HepG2 (cell line): Measurements from ENCODE around the gene DNM3. TPM values are rescaled to one million over a fixed set of nuclear protein-coding genes. Genes with fewer than 3 reads are reported as not detected.

ENCODE experiments used
- ATAC-seq: fragments of 200-7000 bp; cut with Tn5 transposase; 3 replicates; pipeline ENCODE4 v1.9.1; 2020; ENCODE audit warnings: mild to moderate bottlenecking, moderate library complexity
- BruUV-seq: library from RNA; stranded (reverse); fragments of 400-500 nt; replicated peaks from 2 replicates; lab custom pipeline; 2021; lab: Mats Ljungman, UMichigan
- CTCF ChIA-PET: fragments of 300-600 bp; formaldehyde crosslinking; extraction: SDS; loops from one replicate; lab custom pipeline; 2021; ENCODE audit warnings: low total read pairs, inconsistent platforms, low intra/inter-chr PET ratio; lab: Yijun Ruan, JAX
- POLR2A ChIA-PET: fragments of 350-600 bp; sonication (Branson Sonifier 250); formaldehyde crosslinking; loops from one replicate; lab custom pipeline; 2020; ENCODE audit warnings: antibody characterized with exemption, inconsistent platforms; lab: Yijun Ruan, JAX
- DNase-seq: peaks from one replicate; pipeline ENCODE4 v3.0.0-alpha.2; 2015; ENCODE audit warnings: low spot score
- FAIRE-seq: peaks from 3 replicates; lab custom pipeline; 2011; peaks lifted over from hg19 to GRCh38; lab: Jason Lieb, UNC
- H2AFZ ChIP-seq: one replicate; pipeline ENCODE4 v1.6.1; 2011; ENCODE audit warnings: low read length, inconsistent platforms
- H3K27ac ChIP-seq: fragments of 300-600 bp; 3 replicates; pipeline ENCODE4 v1.8.0; 2011; ENCODE audit warnings: mixed run types, mild to moderate bottlenecking, mixed read lengths, low read length, inconsistent platforms; ENCODE audit not compliant: insufficient read depth; ENCODE audit errors: extremely low read length
- H3K27me3 ChIP-seq, 2 experiments: fragments of 200-600 bp in 1 of 2; 2 replicates in 1 of 2; 3 replicates in 1 of 2; pipeline versions ENCODE4 v1.6.0 to v1.8.0; 2011; ENCODE audit warnings: low read length in 2 of 2, mild to moderate bottlenecking in 2 of 2, moderate library complexity in 2 of 2, inconsistent platforms in 1 of 2; ENCODE audit not compliant: insufficient read depth in 2 of 2, control insufficient read depth in 1 of 2
- H3K36me3 ChIP-seq, 2 experiments: fragments of 200-600 bp in 1 of 2; replicated peaks in 1 of 2; 2 replicates in 1 of 2; 3 replicates in 1 of 2; pipeline versions ENCODE4 v1.5.1 to v1.8.0; 2011; ENCODE audit warnings: low read length in 2 of 2, inconsistent platforms in 1 of 2; ENCODE audit not compliant: insufficient read depth in 2 of 2, control insufficient read depth in 1 of 2
- H3K4me1 ChIP-seq: 2 replicates; pipeline ENCODE4 v1.5.1; 2012; ENCODE audit warnings: low read length, inconsistent platforms; ENCODE audit not compliant: insufficient read depth
- H3K4me2 ChIP-seq: 2 replicates; pipeline ENCODE4 v1.6.0; 2011; ENCODE audit warnings: low read depth, low read length, inconsistent platforms
- H3K4me3 ChIP-seq, 3 experiments: fragments of 200-600 bp in 1 of 3; sonication (generic), shearing (Covaris generic) in 1 of 3; replicated peaks in 1 of 3; 2 replicates each; pipeline ENCODE4 v1.5.1; 2011 to 2016; ENCODE audit warnings: low read length in 3 of 3, inconsistent platforms in 2 of 3, low read depth in 2 of 3, mild to moderate bottlenecking in 2 of 3, control low read depth in 1 of 3, mixed read lengths in 1 of 3; ENCODE audit not compliant: insufficient read depth in 1 of 3
- H3K79me2 ChIP-seq: one replicate; pipeline ENCODE4 v1.6.1; 2011; ENCODE audit warnings: low read length, inconsistent platforms; ENCODE audit not compliant: insufficient read depth
- H3K9ac ChIP-seq: 2 replicates; pipeline ENCODE4 v1.6.0; 2011; ENCODE audit warnings: mild to moderate bottlenecking, low read depth, low read length, inconsistent platforms; ENCODE audit not compliant: insufficient read depth
- H3K9me3 ChIP-seq: 2 replicates; pipeline ENCODE4 v1.5.1; 2012; ENCODE audit warnings: mild to moderate bottlenecking, low read length
- H4K20me1 ChIP-seq: 2 replicates; pipeline ENCODE4 v1.6.0; 2011; ENCODE audit warnings: inconsistent platforms, mild to moderate bottlenecking, low read length, moderate library complexity; ENCODE audit not compliant: insufficient read depth
- BCL3 ChIP-seq: sonication (generic); formaldehyde crosslinking; IDR thresholded peaks from 2 replicates; pipeline ENCODE4 v1.5.1; 2020; ENCODE audit warnings: mild to moderate bottlenecking, missing genetic modification reagents, moderate library complexity
- FLYWCH1 ChIP-seq: sonication (generic); formaldehyde crosslinking; IDR thresholded peaks from 2 replicates; pipeline ENCODE4 v1.8.1; 2023; ENCODE audit warnings: mild to moderate bottlenecking, missing genetic modification reagents
- KAT8 ChIP-seq: IDR thresholded peaks from 2 replicates; pipeline ENCODE4 v1.6.1; 2016; ENCODE audit warnings: missing genetic modification reagents, missing compliant biosample characterization
- KDM5B ChIP-seq: sonication (generic); formaldehyde crosslinking; IDR thresholded peaks from 2 replicates; pipeline ENCODE4 v1.4.0; 2020; ENCODE audit warnings: missing genetic modification reagents, mild to moderate bottlenecking, borderline replicate concordance
- MIER2 ChIP-seq: IDR thresholded peaks from 2 replicates; pipeline ENCODE4 v1.6.1; 2016; ENCODE audit warnings: missing biosample characterization, missing genetic modification reagents
- MTA1 ChIP-seq: sonication (generic); formaldehyde crosslinking; IDR thresholded peaks from 2 replicates; pipeline ENCODE4 v1.4.0; 2020; ENCODE audit warnings: missing genetic modification reagents, mild to moderate bottlenecking, borderline replicate concordance
- NFKB2 ChIP-seq: sonication (generic); formaldehyde crosslinking; IDR thresholded peaks from 2 replicates; pipeline ENCODE4 v1.4.0; 2020; ENCODE audit warnings: missing genetic modification reagents, borderline replicate concordance
- POGZ ChIP-seq: sonication (generic); formaldehyde crosslinking; IDR thresholded peaks from 2 replicates; pipeline ENCODE4 v1.4.0; 2020; ENCODE audit warnings: mild to moderate bottlenecking, missing genetic modification reagents
- PRDM15 ChIP-seq: sonication (generic); formaldehyde crosslinking; IDR thresholded peaks from 2 replicates; pipeline ENCODE4 v1.4.0; 2020; ENCODE audit warnings: missing genetic modification reagents
- SOX13 ChIP-seq, 3 experiments: fragments of 450-650 bp in 1 of 3; sonication (generic) in 1 of 3; formaldehyde crosslinking in 1 of 3; IDR thresholded peaks in 2 of 3; conservative IDR thresholded peaks in 1 of 3; 2 replicates each; pipeline versions ENCODE4 v1.5.0 to v1.6.1; 2016 to 2020; ENCODE audit warnings: antibody characterized with exemption in 1 of 3, mild to moderate bottlenecking in 1 of 3, missing compliant biosample characterization in 1 of 3, missing genetic modification reagents in 1 of 3, moderate library complexity in 1 of 3
- TEF ChIP-seq: sonication (generic); formaldehyde crosslinking; IDR thresholded peaks from 2 replicates; pipeline ENCODE4 v1.5.0; 2020; ENCODE audit warnings: missing genetic modification reagents
- THAP8 ChIP-seq: sonication (generic); formaldehyde crosslinking; IDR thresholded peaks from 2 replicates; pipeline ENCODE4 v1.5.1; 2020; ENCODE audit warnings: missing genetic modification reagents, mild to moderate bottlenecking, borderline replicate concordance
- ZNF138 ChIP-seq: sonication (generic); formaldehyde crosslinking; IDR thresholded peaks from 2 replicates; pipeline ENCODE4 v1.5.0; 2020; ENCODE audit warnings: mild to moderate bottlenecking, low read depth, missing genetic modification reagents
- ZNF335 ChIP-seq: sonication (generic); formaldehyde crosslinking; IDR thresholded peaks from 2 replicates; pipeline ENCODE4 v1.4.0; 2020; ENCODE audit warnings: missing genetic modification reagents
- ZNF569 ChIP-seq: sonication (generic); formaldehyde crosslinking; IDR thresholded peaks from 2 replicates; pipeline ENCODE4 v1.5.0; 2020; ENCODE audit warnings: mild to moderate bottlenecking, missing genetic modification reagents, moderate library complexity, borderline replicate concordance
- ZNF75D ChIP-seq: sonication (generic); formaldehyde crosslinking; IDR thresholded peaks from 2 replicates; pipeline ENCODE4 v1.8.1; 2023; ENCODE audit warnings: missing genetic modification reagents, mild to moderate bottlenecking, borderline replicate concordance
- WGBS: methylation state at CpG from one replicate; pipeline ENCODE4 v1.1.6; 2017; ENCODE audit warnings: low lambda C conversion rate; 5-methylcytosine and 5-hydroxymethylcytosine counted together
- in situ Hi-C: cut with HindIII; loops from 2 replicates; pipeline ENCODE4 v1.10.0; 2017; ENCODE audit warnings: low pct_unique_long_range_greater_than_20kb; ENCODE audit not compliant: extremely low pct_ligation_motif_present
- intact Hi-C: fragments of 100-400 bp; cut with micrococcal nuclease; formaldehyde crosslinking; loops from one replicate; pipeline ENCODE4 v1.10.0; 2022; ENCODE audit not compliant: unreplicated experiment
- polyA plus RNA-seq, 8 experiments: library from polyadenylated mRNA; depleted of rRNA in 3 of 8; stranded (reverse) in 7 of 8; unstranded in 1 of 8; fragments of >200 nt; fragmentation: Illumina TruSeq in 4 of 8; extraction: Trizol in 4 of 8; gene quantifications; 2 replicates each; pipeline versions ENCODE4 v1.2.1 to v1.2.3, GENCODE V29; 2011 to 2016; ENCODE audit warnings: low read depth in 4 of 8, missing spikeins in 1 of 8, mixed read lengths in 1 of 8; ENCODE audit not compliant: insufficient read depth in 1 of 8
- total RNA-seq, 5 experiments: library from RNA; depleted of rRNA; stranded (reverse); fragments of >200 nt; fragmentation: Illumina TruSeq; extraction: Trizol; gene quantifications; 2 replicates each; pipeline ENCODE4 v1.2.3, GENCODE V29; 2016; ENCODE audit warnings: low read depth in 1 of 5

The DNM3 gene
- total and polyA plus RNA-seq, 2 of the 13 experiments (the other 11 are each of a cell fraction or from before 2014, with no cell fraction given) = 0.05 TPM; not detected in 1

- TF ChIP-seq FLYWCH1 (CRISPR knock-in tag) (no peak), MIER2 (CRISPR knock-in tag) (no peak), BCL3 (no peak), ZNF335 (CRISPR knock-in tag) (no peak), ZNF569 (CRISPR knock-in tag) (no peak), THAP8 (CRISPR knock-in tag) (no peak), POGZ (CRISPR knock-in tag) (no peak), ZNF75D (CRISPR knock-in tag) (no peak), ZNF138 (CRISPR knock-in tag) (no peak), NFKB2 (CRISPR knock-in tag) (no peak), MTA1 (CRISPR knock-in tag) (no peak), SOX13 (IDR thresholded peaks at IDR 0.05) (no peak), SOX13 (CRISPR knock-in tag; conservative IDR thresholded peaks at IDR 0.05 in 1 of 2, IDR thresholded peaks at IDR 0.05 in 1 of 2) (no peak), KAT8 (no peak), TEF (no peak), PRDM15 (CRISPR knock-in tag) (no peak), KDM5B (CRISPR knock-in tag) (no peak)
- TF ChIP-seq, all 625 proteins: peak for 0
- in situ Hi-C loops = no loop called here
- Histone ChIP-seq H3K4me2 (no peak overlapping the region), H3K27ac (no peak overlapping the region), H3K4me3 (no peak overlapping the region), H2AFZ (no peak overlapping the region), H4K20me1 (no peaks in the 10 kb centered on the region), H3K9me3 (no peaks in the 10 kb centered on the region), H3K4me1 (no peaks in the 10 kb centered on the region), H3K36me3 (no peaks in the 10 kb centered on the region), H3K79me2 (no peaks in the 10 kb centered on the region), H3K9ac (no peak overlapping the region), H3K27me3 (no peaks in the 10 kb centered on the region)
- CTCF ChIA-PET = interaction anchor here (1.6 kb wide), 1 partner anchor 264 kb away, joined by 7 read pairs; no protein-coding TSS in a partner anchor
- no TSS peak for BruUV-seq
- intact Hi-C loops = loop anchor here (1.0 kb wide), 1 partner anchor 263 kb away; no protein-coding TSS in a partner anchor
- FAIRE-seq = no peak
- no peak for DNase-seq
- WGBS = 61% methylated on average over 4 of the region's 4 CpGs
- POLR2A ChIA-PET = no interaction called here
- ATAC-seq = no peak
Measured at GRCh38 chr1:172135978-172136610, 294.8 kb downstream of the DNM3 start.
